Brain microvascular endothelial cell (primary cell): ENCODE measurements around the gene WBP11.

Experiments used
- DNase-seq: peaks from one replicate; pipeline ENCODE4 v3.0.0-alpha.2; 2020
- H3K27ac ChIP-seq: fragments of 250-450 bp; sonication (Bioruptor Pico); 2 replicates; pipeline ENCODE4 v1.5.1; 2020; ENCODE audit warnings: mild to moderate bottlenecking, moderate library complexity
- H3K27me3 ChIP-seq: fragments of 250-450 bp; sonication (Bioruptor Pico); replicated peaks from 2 replicates; pipeline ENCODE4 v1.5.1; 2020; ENCODE audit warnings: mild to moderate bottlenecking
- H3K36me3 ChIP-seq: fragments of 250-450 bp; sonication (Bioruptor Pico); replicated peaks from 2 replicates; pipeline ENCODE4 v1.5.1; 2020; ENCODE audit warnings: mild to moderate bottlenecking
- H3K4me3 ChIP-seq: 2 replicates; pipeline ENCODE4 v1.5.1; 2011; ENCODE audit warnings: low read depth, mild to moderate bottlenecking, control low read depth, low read length, moderate library complexity
- CTCF ChIP-seq: IDR thresholded peaks from 2 replicates; pipeline ENCODE4 v1.5.1; 2011; ENCODE audit warnings: low read depth, mild to moderate bottlenecking, moderate library complexity, low read length, control low read depth, inconsistent platforms; ENCODE audit errors: missing control alignments
- in situ Hi-C: cut with HindIII; loops from 2 replicates; pipeline ENCODE4 v1.10.0; 2017; ENCODE audit warnings: low sequenced_read_pairs, low pct_ligation_motif_present

WBP11 gene

GRCh38 chr12:14846042-14846587 lies 42.8 kb upstream of the WBP11 start:
- DNase-seq: no peak
- no peaks in the 10 kb centered on the region for H3K27me3 ChIP-seq
- no peak overlapping the region for H3K27ac ChIP-seq
- H3K4me3 ChIP-seq: no peak overlapping the region
- TF ChIP-seq CTCF: no peak
- in situ Hi-C loops: no loop called here
- no peaks in the 10 kb centered on the region for H3K36me3 ChIP-seq

- DNase-seq: peak; percentile 65
- TF ChIP-seq CTCF: peak; percentile 76
- H3K27me3 ChIP-seq: no peaks in the 10 kb centered on the region
- no peak overlapping the region for H3K4me3 ChIP-seq
- no peaks in the 10 kb centered on the region for H3K36me3 ChIP-seq
- in situ Hi-C loops: no loop called here
- no peak overlapping the region for H3K27ac ChIP-seq
Measured at GRCh38 chr12:14845350-14845750, 42.1 kb upstream of the WBP11 start.

- no peak overlapping the region for H3K27ac ChIP-seq
- TF ChIP-seq CTCF: no peak
- no peaks in the 10 kb centered on the region for H3K27me3 ChIP-seq
- in situ Hi-C loops: no loop called here
- no peak overlapping the region for H3K4me3 ChIP-seq
- DNase-seq: no peak
- no peaks in the 10 kb centered on the region for H3K36me3 ChIP-seq
Measured at GRCh38 chr12:14844401-14844800, 41.1 kb upstream of the WBP11 start.

GRCh38 chr12:14843425-14843887 lies 40.2 kb upstream of the WBP11 start, which contains the start of gene ART4:
Gene ART4, minus strand, starts transcription at chr12:14843526. Its CDS starts 413 bp downstream, at chr12:14843113.
- TF ChIP-seq CTCF: no peak
- no peak for DNase-seq
- no peak within 1 kb of the TSS for H3K27ac ChIP-seq
- H3K27me3 ChIP-seq: no peaks in the 10 kb centered on the region
- in situ Hi-C loops: no loop called here
- no peaks in the 10 kb centered on the region for H3K36me3 ChIP-seq
- no peak within 1 kb of the TSS for H3K4me3 ChIP-seq

- Histone ChIP-seq H3K4me3 (no peak overlapping the region), H3K36me3 (no peaks in the 10 kb centered on the region), H3K27me3 (no peaks in the 10 kb centered on the region), H3K27ac (no peak overlapping the region)
- in situ Hi-C loops: no loop called here
- TF ChIP-seq CTCF: no peak
- DNase-seq: no peak
Measured at GRCh38 chr12:14842315-14842714, 39.0 kb upstream of the WBP11 start.

- H3K36me3 ChIP-seq: no peaks in the 10 kb centered on the region
- H3K27me3 ChIP-seq: no peaks in the 10 kb centered on the region
- H3K27ac ChIP-seq: no peak overlapping the region
- in situ Hi-C loops: no loop called here
- peak; percentile 62 for DNase-seq
- no peak for TF ChIP-seq CTCF
- no peak overlapping the region for H3K4me3 ChIP-seq
Measured at GRCh38 chr12:14841761-14842160, 38.5 kb upstream of the WBP11 start.
